NCI-H146 treated with DMSO at 0.1 percent for 48 hours (cell line): ENCODE data around the gene VWA3B.
"Not testable (repeated sequence)": the region's sequence is repeated elsewhere in the genome, so short reads cannot be mapped to it uniquely, and the experiment has no call there.

Experiments
- DNase-seq: peaks from one replicate; lab custom pipeline; 2025; ENCODE audit not compliant: unreplicated experiment; lab: John Stamatoyannopoulos, UW

VWA3B gene

GRCh38 chr2:98242003-98242402, 155.0 kb downstream of the VWA3B start:
- no peak for DNase-seq

GRCh38 chr2:98245491-98245890, 158.5 kb downstream of the VWA3B start:
- DNase-seq, result no peak

- no peak for DNase-seq
Observed at GRCh38 chr2:98247383-98247782, 160.4 kb downstream of the VWA3B start.

- no peak for DNase-seq
Observed at GRCh38 chr2:98252038-98252773, 165.2 kb downstream of the VWA3B start.

- no peak for DNase-seq
Observed at GRCh38 chr2:98253461-98254070, 166.6 kb downstream of the VWA3B start.

GRCh38 chr2:98254504-98255059, 167.6 kb downstream of the VWA3B start:
- DNase-seq, result no peak

GRCh38 chr2:98258906-98259305, 171.9 kb downstream of the VWA3B start:
- DNase-seq, result no peak

- DNase-seq, result no peak
Observed at GRCh38 chr2:98263362-98263761, 176.4 kb downstream of the VWA3B start.

- DNase-seq, result not testable (repeated sequence)
Observed at GRCh38 chr2:98268225-98268624, 181.3 kb downstream of the VWA3B start.

GRCh38 chr2:98269274-98269673, 182.3 kb downstream of the VWA3B start:
- DNase-seq, result no peak

GRCh38 chr2:98269830-98270229, 182.9 kb downstream of the VWA3B start:
- DNase-seq, result no peak

- DNase-seq, result peak; percentile 11
Observed at GRCh38 chr2:98277162-98277859, 190.3 kb downstream of the VWA3B start.

- no peak for DNase-seq
Observed at GRCh38 chr2:98278074-98278473, 191.1 kb downstream of the VWA3B start.

GRCh38 chr2:98280376-98281102, 193.6 kb downstream of the VWA3B start:
- no peak for DNase-seq

- no peak for DNase-seq
Observed at GRCh38 chr2:98281607-98282006, 194.6 kb downstream of the VWA3B start.

GRCh38 chr2:98282109-98282508, 195.1 kb downstream of the VWA3B start:
- no peak for DNase-seq

GRCh38 chr2:98293030-98293429, 206.1 kb downstream of the VWA3B start:
- no peak for DNase-seq

- DNase-seq, result no peak
Observed at GRCh38 chr2:98293931-98294687, 207.1 kb downstream of the VWA3B start.

GRCh38 chr2:98294711-98295110, 207.7 kb downstream of the VWA3B start:
- no peak for DNase-seq

GRCh38 chr2:98295275-98295674, 208.3 kb downstream of the VWA3B start:
- no peak for DNase-seq
